IPS DF 6.9 (cell line): Measurements from ENCODE around the gene SLC4A2.

Source experiments
- DNase-seq: peaks from one replicate; pipeline ENCODE4 v3.0.0-alpha.2; 2013; ENCODE audit warnings: low read depth, low spot score
- H3K27ac ChIP-seq: one replicate; pipeline ENCODE4 v1.5.1; 2013; ENCODE audit warnings: low read length, control low read depth
- H3K27me3 ChIP-seq: 2 replicates; pipeline ENCODE4 v1.6.1; 2013; ENCODE audit warnings: mild to moderate bottlenecking, low read length; ENCODE audit not compliant: control insufficient read depth, insufficient read depth
- H3K36me3 ChIP-seq: 2 replicates; pipeline ENCODE4 v1.6.1; 2013; ENCODE audit warnings: low read length; ENCODE audit not compliant: control insufficient read depth, insufficient read depth
- H3K4me1 ChIP-seq: 2 replicates; pipeline ENCODE4 v1.6.1; 2013; ENCODE audit warnings: low read length; ENCODE audit not compliant: control insufficient read depth, insufficient read depth
- H3K4me3 ChIP-seq: 2 replicates; pipeline ENCODE4 v1.5.1; 2013; ENCODE audit warnings: mild to moderate bottlenecking, low read length
- H3K9me3 ChIP-seq: 2 replicates; pipeline ENCODE4 v1.6.1; 2013; ENCODE audit warnings: low read length, inconsistent platforms; ENCODE audit not compliant: control insufficient read depth, insufficient read depth
- WGBS: extraction: QIAGEN DNeasy Blood & Tissue Kit; methylation state at CpG from one replicate; pipeline ENCODE4 v1.1.7; 2013; ENCODE audit warnings: mixed read lengths, missing lambda C conversion rate; ENCODE audit not compliant: insufficient read length, insufficient coverage; 5-methylcytosine and 5-hydroxymethylcytosine counted together

SLC4A2 gene

GRCh38 chr7:151056283-151056665, 3.1 kb upstream of the SLC4A2 start:
- no CpG with 5 or more reads among the region's 6 CpGs for WGBS
- no peaks in the 10 kb centered on the region for H3K36me3 ChIP-seq
- no peak overlapping the region for H3K27ac ChIP-seq
- H3K4me3 ChIP-seq = no peak overlapping the region
- no peaks in the 10 kb centered on the region for H3K9me3 ChIP-seq
- H3K27me3 ChIP-seq = peaks cover 5% of the 10 kb centered on the region; the same call in 1 of the 2 replicates
- H3K4me1 ChIP-seq = peaks cover 12% of the 10 kb centered on the region
- no peak for DNase-seq

- no peaks in the 10 kb centered on the region for H3K36me3 ChIP-seq
- H3K4me3 ChIP-seq = peak overlapping the region; percentile 78; the same call in 1 of the 2 replicates
- no peaks in the 10 kb centered on the region for H3K9me3 ChIP-seq
- no CpG with 5 or more reads among the region's 29 CpGs for WGBS
- peaks cover 2% of the 10 kb centered on the region; the same call in 1 of the 2 replicates for H3K27me3 ChIP-seq
- no peak overlapping the region for H3K27ac ChIP-seq
- peaks cover 13% of the 10 kb centered on the region for H3K4me1 ChIP-seq
- DNase-seq = no peak
Measured at GRCh38 chr7:151056666-151057505, 2.5 kb upstream of the SLC4A2 start.

- no peaks in the 10 kb centered on the region for H3K36me3 ChIP-seq
- peak within 1 kb of the TSS; percentile 78; the same call in 1 of the 2 replicates for H3K4me3 ChIP-seq
- no CpG with 5 or more reads among the region's 30 CpGs for WGBS
- H3K9me3 ChIP-seq = no peaks in the 10 kb centered on the region
- H3K27me3 ChIP-seq = no peaks in the 10 kb centered on the region
- H3K4me1 ChIP-seq = peaks cover 15% of the 10 kb centered on the region
- no peak for DNase-seq
- no peak within 1 kb of the TSS for H3K27ac ChIP-seq
Measured at GRCh38 chr7:151057506-151057988, 1.8 kb upstream of the SLC4A2 start, which contains the start of gene CDK5. Gene CDK5, minus strand, starts transcription at chr7:151057897. Its CDS starts 49 bp downstream, at chr7:151057848.

GRCh38 chr7:151057989-151058780, 1.2 kb upstream of the SLC4A2 start:
- no peak overlapping the region for H3K27ac ChIP-seq
- no peaks in the 10 kb centered on the region for H3K9me3 ChIP-seq
- peaks cover 15% of the 10 kb centered on the region for H3K4me1 ChIP-seq
- peak; percentile 99 for DNase-seq
- H3K36me3 ChIP-seq = no peaks in the 10 kb centered on the region
- WGBS = no CpG with 5 or more reads among the region's 46 CpGs
- peak overlapping the region; percentile 11; the same call in 1 of the 2 replicates for H3K4me3 ChIP-seq
- H3K27me3 ChIP-seq = no peaks in the 10 kb centered on the region

GRCh38 chr7:151058781-151059366, 515 bp upstream of the SLC4A2 start:
- H3K27ac ChIP-seq = no peak overlapping the region
- no peaks in the 10 kb centered on the region for H3K9me3 ChIP-seq
- WGBS = no CpG with 5 or more reads among the region's 18 CpGs
- no peaks in the 10 kb centered on the region for H3K27me3 ChIP-seq
- H3K4me3 ChIP-seq = peak overlapping the region; percentile 75; the same call in 1 of the 2 replicates
- DNase-seq = no peak
- H3K36me3 ChIP-seq = no peaks in the 10 kb centered on the region
- H3K4me1 ChIP-seq = peaks cover 15% of the 10 kb centered on the region

- WGBS = no CpG with 5 or more reads among the region's 17 CpGs
- peaks cover 15% of the 10 kb centered on the region for H3K4me1 ChIP-seq
- H3K9me3 ChIP-seq = no peaks in the 10 kb centered on the region
- H3K27me3 ChIP-seq = no peaks in the 10 kb centered on the region
- peaks cover 6% of the 10 kb centered on the region; the same call in 1 of the 2 replicates for H3K36me3 ChIP-seq
- H3K27ac ChIP-seq = no peak overlapping the region
- DNase-seq = no peak
- peak overlapping the region; percentile 75 for H3K4me3 ChIP-seq
Measured at GRCh38 chr7:151060113-151060415, 675 bp downstream of the SLC4A2 start.

GRCh38 chr7:151060416-151061212, 1.2 kb downstream of the SLC4A2 start:
- peaks cover 15% of the 10 kb centered on the region for H3K4me1 ChIP-seq
- no peak overlapping the region for H3K27ac ChIP-seq
- peaks cover 11% of the 10 kb centered on the region; the same call in 1 of the 2 replicates for H3K36me3 ChIP-seq
- DNase-seq = no peak
- no peaks in the 10 kb centered on the region for H3K9me3 ChIP-seq
- no CpG with 5 or more reads among the region's 21 CpGs for WGBS
- no peaks in the 10 kb centered on the region for H3K27me3 ChIP-seq
- H3K4me3 ChIP-seq = peak overlapping the region; percentile 75; the same call in 1 of the 2 replicates

GRCh38 chr7:151061213-151062110, 2.1 kb downstream of the SLC4A2 start:
- no CpG with 5 or more reads among the region's 33 CpGs for WGBS
- Histone ChIP-seq H3K4me3 (peak overlapping the region; percentile 6; the same call in 1 of the 2 replicates), H3K36me3 (peaks cover 11% of the 10 kb centered on the region; the same call in 1 of the 2 replicates), H3K9me3 (no peaks in the 10 kb centered on the region), H3K27ac (no peak overlapping the region), H3K27me3 (no peaks in the 10 kb centered on the region), H3K4me1 (peaks cover 15% of the 10 kb centered on the region)
- DNase-seq = no peak

GRCh38 chr7:151062111-151062398, 2.7 kb downstream of the SLC4A2 start:
- peaks cover 11% of the 10 kb centered on the region; the same call in 1 of the 2 replicates for H3K36me3 ChIP-seq
- no peaks in the 10 kb centered on the region for H3K9me3 ChIP-seq
- H3K4me3 ChIP-seq = peak overlapping the region; percentile 6; the same call in 1 of the 2 replicates
- peaks cover 14% of the 10 kb centered on the region for H3K4me1 ChIP-seq
- H3K27me3 ChIP-seq = no peaks in the 10 kb centered on the region
- no peak overlapping the region for H3K27ac ChIP-seq
- no CpG with 5 or more reads among the region's 11 CpGs for WGBS
- no peak for DNase-seq
